HTERT RPE-1 (cell line): ENCODE results near the gene PPDPF.

Experiments
- in situ Hi-C: fragments of 300-500 bp; cut with MboI; formaldehyde crosslinking; loops from 4 replicates; pipeline ENCODE4 v1.14.3; 2020; ENCODE audit warnings: low sequenced_read_pairs

Gene PPDPF

DNA sequence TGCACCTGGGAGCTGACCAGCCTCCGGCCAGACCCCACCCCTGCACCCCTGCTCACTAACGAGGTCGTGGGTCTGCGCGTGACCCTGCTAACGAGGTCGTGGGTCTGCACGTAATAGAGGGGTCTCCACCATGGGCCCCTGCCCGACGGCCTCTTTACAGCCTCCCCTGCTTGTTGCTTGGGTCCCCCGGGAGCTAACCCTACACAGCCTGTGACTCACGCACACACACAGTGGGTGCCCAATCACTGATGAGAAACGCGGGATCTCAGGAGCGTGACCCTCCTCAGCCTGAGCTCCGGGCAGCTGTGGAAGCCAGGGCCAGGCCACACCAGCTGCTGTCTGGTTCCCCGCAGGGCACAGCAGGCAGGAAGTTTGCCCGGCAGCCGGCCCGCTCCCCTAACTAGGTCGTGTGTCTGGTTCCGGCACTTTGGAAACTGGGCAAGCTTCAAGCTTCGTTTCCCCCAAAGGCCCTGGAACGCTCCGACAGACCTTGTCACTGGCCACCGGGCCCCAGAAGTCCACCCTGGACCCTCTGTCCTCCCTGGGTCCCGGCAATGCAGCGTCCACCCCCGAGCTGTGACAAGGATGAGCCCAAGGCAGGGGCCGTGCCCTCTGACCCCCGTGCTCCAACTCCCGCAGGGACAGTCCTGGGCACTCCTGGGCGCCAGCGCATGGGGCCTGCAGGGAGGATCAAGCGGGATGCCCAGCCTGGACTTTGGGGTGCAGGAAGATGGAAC is 15.8 kb downstream of the PPDPF start:
- in situ Hi-C loops = no loop called here

- in situ Hi-C loops = no loop called here
Measured at GRCh38 chr20:63536997-63537524, 16.5 kb downstream of the PPDPF start, which contains the start of gene PTK6. Gene PTK6, minus strand, starts transcription at chr20:63537376. Its CDS starts 62 bp downstream, at chr20:63537314.

DNA sequence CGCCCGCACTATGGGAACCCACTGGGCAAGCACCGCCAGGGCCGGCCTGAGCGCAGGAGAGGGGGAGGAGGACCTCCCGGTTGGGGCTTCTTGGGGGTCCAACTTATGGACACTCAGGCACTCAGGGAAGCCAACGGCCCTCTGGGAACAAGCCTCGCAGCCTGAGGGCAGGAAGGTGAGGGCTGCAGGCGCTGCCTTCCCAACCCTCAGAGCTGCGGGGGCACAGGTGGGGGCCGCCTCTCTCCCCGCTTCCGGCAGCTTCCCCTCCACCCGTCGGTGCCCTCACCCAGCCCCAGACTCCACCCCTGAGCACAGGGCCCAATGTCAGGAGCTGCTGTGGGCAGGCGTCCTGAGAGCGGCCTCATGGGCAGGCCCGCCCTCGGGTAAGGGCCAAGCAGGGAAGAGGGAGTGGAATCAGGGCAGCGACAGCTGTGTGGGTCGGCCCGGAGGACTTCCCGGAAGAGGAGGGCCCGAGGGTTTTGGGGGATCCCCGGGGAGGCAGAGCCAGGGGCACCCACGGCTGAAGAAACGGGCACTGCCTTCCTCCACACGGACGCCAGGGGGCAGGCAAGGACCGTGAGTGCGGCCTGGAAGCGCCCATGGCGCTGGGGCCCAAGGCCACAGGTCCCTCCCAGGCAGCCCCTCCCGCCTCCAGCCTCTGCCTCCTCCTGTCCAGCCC is 17.1 kb downstream of the PPDPF start:
- in situ Hi-C loops = no loop called here

DNA sequence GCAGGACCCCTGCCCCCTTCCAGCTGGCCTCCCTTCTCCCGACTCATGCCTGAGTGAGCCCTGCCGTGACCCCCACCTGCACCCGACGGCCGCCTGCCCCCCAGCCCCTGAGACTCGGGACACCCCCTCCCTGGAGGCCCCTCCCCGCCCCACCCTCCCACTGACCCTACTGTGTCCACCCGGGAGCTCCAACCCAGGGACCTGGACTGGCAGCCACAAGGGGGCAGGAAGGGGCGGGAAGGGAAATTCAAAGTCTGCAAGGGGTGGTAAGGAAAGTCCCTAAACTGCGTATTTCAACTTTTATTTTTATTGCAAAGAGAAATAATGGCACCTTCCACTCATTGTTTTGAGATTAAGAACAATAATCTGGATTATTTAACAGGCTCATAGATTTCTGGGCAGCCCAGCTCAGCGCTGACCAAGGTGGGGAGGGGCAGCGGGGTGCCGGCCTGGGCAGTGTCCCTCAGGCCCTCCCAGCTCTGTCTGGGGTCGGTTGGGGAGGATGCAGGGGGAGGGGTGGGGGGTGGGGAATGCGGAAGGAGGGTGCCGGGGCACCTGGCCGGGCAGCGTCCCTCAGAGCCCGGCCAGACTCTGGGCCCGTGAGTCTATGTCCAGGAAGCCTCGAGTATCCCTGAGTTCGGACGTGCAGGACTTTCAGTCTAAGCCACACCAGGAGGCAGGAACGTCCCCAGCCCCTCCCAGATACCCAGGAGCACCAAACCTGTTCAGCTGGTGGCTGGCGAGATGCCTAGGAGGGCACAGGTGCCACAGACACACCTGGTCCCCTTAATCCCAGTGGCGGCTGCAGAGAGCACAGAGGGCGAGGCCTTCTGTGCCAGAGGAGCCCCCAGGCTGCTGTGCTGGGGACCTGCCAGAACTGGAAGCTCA is 17.9 kb downstream of the PPDPF start:
- in situ Hi-C loops = no loop called here

GRCh38 chr20:63539092-63539430 is 18.5 kb downstream of the PPDPF start:
- in situ Hi-C loops = no loop called here

DNA sequence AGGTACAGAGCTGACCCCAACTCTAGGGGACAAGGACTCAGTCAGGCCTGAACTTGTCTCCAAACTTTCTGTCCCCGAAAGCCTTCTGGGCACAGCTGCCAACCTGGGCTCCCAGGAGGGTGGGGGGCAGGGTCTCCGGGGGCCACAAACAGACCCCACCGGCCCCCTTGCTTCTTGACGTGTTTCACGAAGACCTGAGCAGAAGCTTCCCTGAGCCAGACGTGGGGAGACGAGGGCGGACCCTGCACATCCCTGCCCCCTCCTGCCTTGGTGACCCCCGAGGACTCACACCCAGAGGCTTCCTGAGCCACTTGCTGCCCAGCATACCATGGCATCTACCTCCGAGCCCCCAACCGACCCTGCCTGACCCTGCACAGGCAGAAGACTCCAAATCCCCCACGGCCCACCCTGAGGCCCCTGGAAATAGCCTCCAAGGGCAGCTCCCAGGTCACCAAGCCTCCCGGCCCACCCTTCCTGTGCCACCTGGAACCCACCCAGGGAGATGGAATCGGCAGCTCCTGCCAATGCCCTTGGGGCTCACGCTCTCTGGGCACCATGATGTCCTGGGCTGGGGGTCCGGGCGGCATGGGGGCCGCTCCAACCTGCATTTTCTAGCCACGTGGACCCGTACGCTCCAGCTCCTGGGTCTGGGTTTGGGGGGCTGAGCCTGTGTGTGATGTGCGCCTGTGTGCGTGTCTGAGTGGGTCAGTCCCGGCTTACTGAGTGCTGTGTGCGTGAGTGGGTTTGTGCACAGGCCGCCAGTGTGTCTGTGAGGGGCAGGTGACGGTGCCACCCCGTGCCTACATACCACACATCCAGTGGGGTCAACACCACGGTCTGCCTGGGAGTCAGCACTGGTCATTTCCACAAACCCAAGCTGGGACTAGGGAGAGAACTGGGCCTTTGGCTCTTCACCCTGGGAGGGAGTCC is 19.1 kb downstream of the PPDPF start:
- in situ Hi-C loops = no loop called here

- in situ Hi-C loops = no loop called here
Measured at GRCh38 chr20:63540417-63541186, 20.0 kb downstream of the PPDPF start.

- in situ Hi-C loops = no loop called here
Measured at GRCh38 chr20:63541371-63541770, 20.8 kb downstream of the PPDPF start.

- in situ Hi-C loops = no loop called here
Measured at GRCh38 chr20:63542031-63542559, 21.5 kb downstream of the PPDPF start.

GRCh38 chr20:63542696-63543095 is 22.1 kb downstream of the PPDPF start:
- in situ Hi-C loops = no loop called here

- in situ Hi-C loops = no loop called here
Measured at GRCh38 chr20:63543131-63543530, 22.6 kb downstream of the PPDPF start.

DNA sequence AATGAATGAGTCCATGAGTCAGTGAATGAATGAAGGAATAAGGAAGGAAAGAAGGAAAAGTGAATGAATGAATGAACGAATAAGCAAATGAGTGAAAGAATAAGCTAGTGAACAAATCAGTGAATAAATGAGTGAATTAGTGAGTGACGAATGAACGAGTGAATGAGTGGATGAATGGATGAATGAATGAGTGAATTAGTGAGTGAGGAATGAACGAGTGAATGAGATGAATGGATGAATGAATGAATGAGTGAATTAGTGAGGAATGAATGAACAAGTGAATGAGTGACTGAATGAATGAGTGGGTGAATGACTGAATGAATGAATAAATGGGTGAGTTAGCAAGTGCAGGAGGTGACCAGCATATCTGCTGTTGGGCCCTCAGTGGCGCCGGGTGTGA is 23.2 kb downstream of the PPDPF start:
- in situ Hi-C loops = no loop called here

- in situ Hi-C loops = no loop called here
Measured at GRCh38 chr20:63544241-63544957, 23.8 kb downstream of the PPDPF start.

GRCh38 chr20:63544958-63545516 is 24.5 kb downstream of the PPDPF start:
- in situ Hi-C loops = no loop called here

DNA sequence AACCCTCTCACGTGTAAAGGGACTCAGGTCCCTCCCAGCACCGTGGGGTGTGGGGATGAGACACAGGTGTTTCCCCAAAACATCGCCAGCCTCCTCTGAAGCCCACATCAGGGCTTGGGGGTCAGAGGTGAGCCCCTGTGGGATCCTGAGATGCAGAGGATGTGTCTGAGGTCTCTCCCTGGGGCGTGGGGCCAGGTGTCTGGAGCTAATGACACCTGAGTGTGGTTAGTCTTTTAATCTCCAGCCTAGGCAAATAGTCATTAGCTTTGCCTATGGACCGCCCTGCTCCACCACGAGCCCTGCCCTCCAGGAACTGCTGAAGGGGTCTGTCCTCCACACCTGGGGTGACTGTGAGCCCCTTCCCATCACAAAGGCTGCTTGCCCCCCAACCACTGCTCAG is 25.2 kb downstream of the PPDPF start:
- in situ Hi-C loops = no loop called here

- in situ Hi-C loops = no loop called here
Measured at GRCh38 chr20:63546256-63546955, 25.8 kb downstream of the PPDPF start.

- in situ Hi-C loops = no loop called here
Measured at GRCh38 chr20:63546956-63547724, 26.6 kb downstream of the PPDPF start.
